H1 (cell line): ENCODE data around the gene DSE. TPM values are rescaled to one million over a fixed set of nuclear protein-coding genes. Genes with fewer than 3 reads are reported as not detected.

Experiments used
- CTCF ChIA-PET: fragments of 300-600 bp; sonication (Branson Sonifier 250); formaldehyde crosslinking; loops from one replicate; lab custom pipeline; 2021; ENCODE audit not compliant: partially characterized antibody; lab: Charles Lee
- POLR2A ChIA-PET: fragments of 300-600 bp; sonication (Branson Sonifier 250); formaldehyde crosslinking; loops from one replicate; lab custom pipeline; 2021; ENCODE audit warnings: inconsistent platforms; ENCODE audit not compliant: partially characterized antibody; lab: Charles Lee
- DNase-seq, 2 experiments: peaks; one replicate each; pipeline versions ENCODE4 v3.0.0 to v3.0.0-alpha.2; 2010 to 2022; ENCODE audit warnings: low spot score in 2 of 2, low read depth in 1 of 2, mixed read lengths in 1 of 2
- FAIRE-seq: peaks from 2 replicates; lab custom pipeline; 2011; peaks lifted over from hg19 to GRCh38; lab: Jason Lieb, UNC
- H2AFZ ChIP-seq: 2 replicates; pipeline ENCODE4 v1.8.1; 2012; ENCODE audit warnings: low read length, inconsistent platforms
- H2AK5ac ChIP-seq: 2 replicates; pipeline ENCODE4 v1.6.1; 2013; ENCODE audit warnings: low read depth, low read length
- H2BK120ac ChIP-seq: replicated peaks from 2 replicates; pipeline ENCODE3; 2013; ENCODE audit warnings: low read depth, low read length, inconsistent platforms
- H2BK12ac ChIP-seq: 2 replicates; pipeline ENCODE4 v1.6.1; 2013; ENCODE audit warnings: low read depth, low read length
- H2BK15ac ChIP-seq: 2 replicates; pipeline ENCODE4 v1.6.1; 2013; ENCODE audit warnings: low read length
- H2BK20ac ChIP-seq: 2 replicates; pipeline ENCODE4 v1.6.1; 2013; ENCODE audit warnings: low read length
- H2BK5ac ChIP-seq: 2 replicates; pipeline ENCODE4 v1.6.1; 2013; ENCODE audit warnings: low read depth, low read length
- H3K14ac ChIP-seq: 2 replicates; pipeline ENCODE4 v1.6.1; 2013; ENCODE audit warnings: inconsistent platforms; ENCODE audit not compliant: insufficient read length
- H3K18ac ChIP-seq: 2 replicates; pipeline ENCODE4 v1.6.1; 2013; ENCODE audit warnings: low read length; ENCODE audit errors: extremely low read depth
- H3K23ac ChIP-seq: 2 replicates; pipeline ENCODE4 v1.6.1; 2013; ENCODE audit warnings: inconsistent platforms; ENCODE audit not compliant: insufficient read length
- H3K23me2 ChIP-seq: 2 replicates; pipeline ENCODE4 v1.6.1; 2013; ENCODE audit warnings: low read depth, low read length
- H3K27ac ChIP-seq: 2 replicates; pipeline ENCODE4 v1.6.1; 2011; ENCODE audit warnings: low read depth, low read length, inconsistent platforms
- H3K27me3 ChIP-seq, 4 experiments: replicated peaks in 1 of 4; 1 replicate in 1 of 4; 2 replicates in 3 of 4; pipeline versions ENCODE4 v1.6.1 to v1.8.1; 2011 to 2013; ENCODE audit warnings: low read length in 3 of 4, mild to moderate bottlenecking in 3 of 4, inconsistent platforms in 2 of 4, mixed read lengths in 2 of 4, moderate library complexity in 1 of 4; ENCODE audit not compliant: control insufficient read depth in 3 of 4, insufficient read depth in 3 of 4; ENCODE audit errors: extremely low read depth in 1 of 4
- H3K36me3 ChIP-seq, 4 experiments: 2 replicates each; pipeline versions ENCODE4 v1.6.1 to v1.8.1; 2011 to 2013; ENCODE audit warnings: mild to moderate bottlenecking in 4 of 4, low read length in 3 of 4, moderate library complexity in 2 of 4, control low read depth in 1 of 4, inconsistent platforms in 1 of 4; ENCODE audit not compliant: insufficient read depth in 4 of 4, control insufficient read depth in 2 of 4
- H3K4ac ChIP-seq: replicated peaks from 2 replicates; pipeline ENCODE3; 2013; ENCODE audit warnings: low read length, low read depth, mixed read lengths, inconsistent platforms; ENCODE audit not compliant: insufficient read length
- H3K4me1 ChIP-seq, 4 experiments: replicated peaks in 1 of 4; 1 replicate in 1 of 4; 2 replicates in 3 of 4; pipeline versions ENCODE4 v1.6.1 to v1.8.1; 2011 to 2013; ENCODE audit warnings: low read length in 3 of 4, inconsistent platforms in 2 of 4, mixed read lengths in 1 of 4; ENCODE audit not compliant: insufficient read depth in 4 of 4, control insufficient read depth in 3 of 4
- H3K4me2 ChIP-seq, 2 experiments: 2 replicates each; pipeline versions ENCODE4 v1.6.1 to v1.8.1; 2011 to 2013; ENCODE audit warnings: low read depth in 2 of 2, low read length in 2 of 2, control low read depth in 1 of 2, inconsistent platforms in 1 of 2, mild to moderate bottlenecking in 1 of 2; ENCODE audit not compliant: insufficient read depth in 1 of 2
- H3K4me3 ChIP-seq, 4 experiments: fragments of 200-600, 300-600 bp in 1 of 4; sonication (generic), shearing (Covaris generic), sonication (Bioruptor Twin) in 1 of 4; 2 replicates each; pipeline versions ENCODE4 v1.5.1 to v1.8.1; 2011 to 2016; ENCODE audit warnings: low read length in 4 of 4, low read depth in 3 of 4, control low read depth in 2 of 4, inconsistent platforms in 2 of 4, mild to moderate bottlenecking in 2 of 4, mixed read lengths in 1 of 4, moderate library complexity in 1 of 4; ENCODE audit not compliant: insufficient read depth in 2 of 4; ENCODE audit errors: extremely low read depth in 1 of 4
- H3K56ac ChIP-seq: replicated peaks from 2 replicates; pipeline ENCODE3; 2013; ENCODE audit warnings: low read depth, mild to moderate bottlenecking, mixed read lengths, low read length, inconsistent platforms; ENCODE audit not compliant: insufficient read length
- H3K79me1 ChIP-seq: 2 replicates; pipeline ENCODE4 v1.6.1; 2013; ENCODE audit warnings: low read depth, low read length, control low read depth
- H3K79me2 ChIP-seq, 2 experiments: 2 replicates each; pipeline versions ENCODE4 v1.6.1 to v1.8.1; 2012 to 2013; ENCODE audit warnings: low read length in 2 of 2, mild to moderate bottlenecking in 2 of 2, inconsistent platforms in 1 of 2; ENCODE audit not compliant: insufficient read depth in 2 of 2, control insufficient read depth in 1 of 2
- H3K9ac ChIP-seq, 4 experiments: replicated peaks in 1 of 4; 1 replicate in 1 of 4; 2 replicates in 3 of 4; pipeline versions ENCODE4 v1.6.1 to v1.8.1; 2011 to 2013; ENCODE audit warnings: low read depth in 3 of 4, low read length in 3 of 4, control low read depth in 2 of 4, mild to moderate bottlenecking in 2 of 4, moderate library complexity in 2 of 4, inconsistent platforms in 1 of 4; ENCODE audit errors: extremely low read depth in 1 of 4
- H3K9me3 ChIP-seq, 2 experiments: 2 replicates each; pipeline versions ENCODE4 v1.6.1 to v1.8.1; 2012 to 2013; ENCODE audit warnings: mild to moderate bottlenecking in 2 of 2, moderate library complexity in 2 of 2, control low read depth in 1 of 2, inconsistent platforms in 1 of 2, low read depth in 1 of 2, low read length in 1 of 2, mixed read lengths in 1 of 2; ENCODE audit not compliant: insufficient read depth in 2 of 2
- H4K20me1 ChIP-seq, 2 experiments: replicated peaks in 1 of 2; 2 replicates each; pipeline versions ENCODE3 to v1.8.1; 2011 to 2013; ENCODE audit warnings: inconsistent platforms in 2 of 2, low read length in 2 of 2, mild to moderate bottlenecking in 1 of 2; ENCODE audit not compliant: insufficient read depth in 2 of 2, control insufficient read depth in 1 of 2
- H4K5ac ChIP-seq: 2 replicates; pipeline ENCODE4 v1.6.1; 2013; ENCODE audit warnings: low read length, low read depth, mixed read lengths, inconsistent platforms; ENCODE audit not compliant: insufficient read length
- H4K8ac ChIP-seq: 2 replicates; pipeline ENCODE4 v1.8.0; 2013; ENCODE audit warnings: mild to moderate bottlenecking, moderate library complexity, low read length, inconsistent platforms; ENCODE audit not compliant: insufficient read depth; ENCODE audit errors: extremely low read depth
- H4K91ac ChIP-seq: replicated peaks from 2 replicates; pipeline ENCODE3; 2013; ENCODE audit warnings: low read length, mixed read lengths, inconsistent platforms; ENCODE audit not compliant: insufficient read length
- NANOG ChIP-seq: IDR thresholded peaks from 2 replicates; pipeline ENCODE4 v1.6.1; 2011; ENCODE audit warnings: low read length, low read depth, mild to moderate bottlenecking, inconsistent platforms; ENCODE audit not compliant: insufficient read depth, poor library complexity, severe bottlenecking
- NRF1 ChIP-seq: IDR thresholded peaks from 2 replicates; pipeline ENCODE4 v1.6.1; 2011; ENCODE audit warnings: mild to moderate bottlenecking, low read depth, low read length, improper control_type of control experiment
- SIRT6 ChIP-seq: IDR thresholded peaks from one replicate; pipeline ENCODE4 v1.7.1; 2012; ENCODE audit warnings: low read length, inconsistent platforms
- WGBS, 2 experiments: shearing (Covaris generic) in 1 of 2; methylation state at CpG; one replicate each; pipeline versions ENCODE4 v1.1.6 to v1.1.7; 2013 to 2015; ENCODE audit warnings: low lambda C conversion rate in 2 of 2, mixed read lengths in 2 of 2, inconsistent platforms in 1 of 2, low coverage in 1 of 2, missing lambda C conversion rate in 1 of 2; ENCODE audit not compliant: insufficient replicate concordance in 2 of 2, insufficient coverage in 1 of 2, insufficient read length in 1 of 2; ENCODE audit errors: extremely low coverage in 1 of 2, missing lambda C conversion rate in 1 of 2; 5-methylcytosine and 5-hydroxymethylcytosine counted together
- polyA plus RNA-seq, 7 experiments: library from polyadenylated mRNA; depleted of rRNA in 3 of 7; stranded (reverse) in 5 of 7; unstranded in 2 of 7; fragments of >200 nt in 5 of 7; fragments of 200-250 nt in 2 of 7; gene quantifications; 1 replicate in 5 of 7; 2 replicates in 1 of 7; 4 replicates in 1 of 7; pipeline versions ENCODE4 v1.2.1 to v1.2.3, GENCODE V29; 2011 to 2013; ENCODE audit warnings: missing spikeins in 2 of 7, mixed read lengths in 2 of 7
- total RNA-seq: library from RNA; stranded (reverse); fragmentation: NEBNext Ultra II Directional; extraction: Animal tissue kit (Norgen Biotek cat#: 25700); gene quantifications from 2 replicates; pipeline ENCODE4 v1.2.1, GENCODE V29; 2021

DSE gene
- total and polyA plus RNA-seq, 2 of the 8 experiments (the other 6 are each of a cell fraction or from before 2014, with no cell fraction given) = 32.5 to 94.4 TPM

DNA sequence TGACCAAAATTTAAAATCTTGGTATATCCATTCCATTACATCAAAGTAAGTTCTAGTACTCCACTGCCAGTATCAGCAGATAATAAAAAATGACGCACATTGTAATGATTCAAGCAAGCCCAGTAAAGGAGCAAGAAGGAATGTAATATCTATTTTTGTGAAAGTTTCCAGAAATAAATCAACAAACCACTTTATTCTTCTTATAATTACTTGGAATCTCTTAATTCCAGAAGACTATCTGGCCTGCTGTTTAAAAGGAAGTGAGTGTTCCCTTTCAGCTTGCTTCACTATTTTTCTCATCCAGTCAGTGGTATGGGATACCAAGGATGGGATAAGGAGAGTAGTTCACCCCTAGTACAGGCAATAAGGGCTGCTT, 42.2 kb upstream of the DSE start:
- H2AFZ ChIP-seq = no peak overlapping the region
- H3K9ac ChIP-seq = no peak overlapping the region
- H3K18ac ChIP-seq = no peak overlapping the region
- H3K79me2 ChIP-seq = no peaks in the 10 kb centered on the region
- no peak overlapping the region for H2BK12ac ChIP-seq
- WGBS, 2 experiments = 54% methylated on average over 1 of the region's 1 CpG; no CpG with 5 or more reads in 1 of the 2 experiments
- no peak overlapping the region for H2BK5ac ChIP-seq
- no peak overlapping the region for H3K23ac ChIP-seq
- peak overlapping the region; percentile 16 for H4K5ac ChIP-seq
- H3K27me3 ChIP-seq = no peaks in the 10 kb centered on the region
- no peaks in the 10 kb centered on the region for H4K20me1 ChIP-seq
- H3K4me1 ChIP-seq = peaks cover 3 to 32% (median 24%) of the 10 kb centered on the region in 4 experiments; a peak in 6 of 7 replicates
- ChIA-PET POLR2A (interaction anchor here (2.0 kb wide), 1 partner anchor 42 kb away, joined by 6 read pairs; the partner anchor contains the start of gene DSE), CTCF (interaction anchor here (1.3 to 1.6 kb wide), 2 partner anchors 41 to 60 kb away, joined by 4 read pairs; no protein-coding TSS in a partner anchor)
- H4K8ac ChIP-seq = no peak overlapping the region
- no peak overlapping the region for H2AK5ac ChIP-seq
- no peak overlapping the region for H3K56ac ChIP-seq
- no peaks in the 10 kb centered on the region for H3K79me1 ChIP-seq
- DNase-seq (no peak), FAIRE-seq (no peak)
- no peak overlapping the region for H3K27ac ChIP-seq
- no peak overlapping the region for H2BK120ac ChIP-seq
- H2BK20ac ChIP-seq = no peak overlapping the region
- no peak overlapping the region for H3K4ac ChIP-seq
- H3K4me3 ChIP-seq = peak overlapping the region in 1 of 4 experiments; percentile 31; a peak in 1 of 8 replicates
- no peak overlapping the region for H3K14ac ChIP-seq
- peaks cover 0 to 3% of the 10 kb centered on the region in 2 experiments; a peak in 2 of 4 replicates for H3K9me3 ChIP-seq
- no peak overlapping the region for H4K91ac ChIP-seq
- peak overlapping the region in 1 of 2 experiments; percentile 49; a peak in 1 of 4 replicates for H3K4me2 ChIP-seq
- H2BK15ac ChIP-seq = no peak overlapping the region
- H3K23me2 ChIP-seq = no peaks in the 10 kb centered on the region
- H3K36me3 ChIP-seq = no peaks in the 10 kb centered on the region
- TF ChIP-seq NRF1 = no peak
- no peak for TF ChIP-seq NANOG
- no peak for TF ChIP-seq SIRT6
